Breast epithelium (tissue), 3 donors: ENCODE results near the gene CEP120.

Experiments
- CTCF ChIP-seq, 3 donors: fragments of 450-650 bp; IDR thresholded peaks; one replicate each; pipeline ENCODE4 v1.5.1; 2016 to 2017; ENCODE audit warnings: antibody characterized with exemption in 3 of 3, mild to moderate bottlenecking in 3 of 3, moderate library complexity in 3 of 3
- POLR2A ChIP-seq: fragments of 450-650 bp; IDR thresholded peaks from one replicate; pipeline ENCODE4 v1.6.1; 2016; ENCODE audit warnings: antibody characterized with exemption, mild to moderate bottlenecking, moderate library complexity

- TF ChIP-seq CTCF (IDR thresholded peaks at IDR 0.05) (no peak), POLR2A (no peak)
Observed at GRCh38 chr5:123441408-123441807, 18.2 kb upstream of the CEP120 start.
